Cardiac fibroblast (primary cell): ENCODE results near the gene KASH5.
A peak's percentile ranks its signal among the peaks of the same experiment; 100 is the strongest.

ENCODE experiments used
- DNase-seq, 2 donors: peaks; one replicate each; pipeline versions ENCODE4 v3.0.0 to v3.0.0-alpha.2; 2010; ENCODE audit warnings: low read depth in 2 of 2
- H3K4me3 ChIP-seq, 2 donors: replicated peaks in 1 of 2; 1 replicate in 1 of 2; 2 replicates in 1 of 2; pipeline ENCODE4 v1.5.1; 2011; ENCODE audit warnings: low read depth in 2 of 2, low read length in 2 of 2, mild to moderate bottlenecking in 2 of 2, moderate library complexity in 1 of 2
- CTCF ChIP-seq: IDR thresholded peaks from one replicate; pipeline ENCODE4 v1.5.1; 2011; ENCODE audit warnings: low read depth, mild to moderate bottlenecking, low read length, inconsistent platforms

KASH5 gene

GRCh38 chr19:49349567-49349966 lies 38.5 kb upstream of the KASH5 start:
- TF ChIP-seq CTCF: no peak
- DNase-seq: no peak
- H3K4me3 ChIP-seq: no peak overlapping the region

GRCh38 chr19:49355909-49356353 lies 32.1 kb upstream of the KASH5 start:
- no peak for TF ChIP-seq CTCF
- peak; percentile 50 to 66 for DNase-seq
- H3K4me3 ChIP-seq: no peak overlapping the region

- no peak overlapping the region for H3K4me3 ChIP-seq
- DNase-seq: peak in 1 of 2 donors; percentile 26
- TF ChIP-seq CTCF: no peak
These were observed 31.7 kb upstream of the KASH5 start for GRCh38 chr19:49356382-49356781.

- no peak for TF ChIP-seq CTCF
- DNase-seq: no peak
- no peak overlapping the region for H3K4me3 ChIP-seq
These were observed 30.9 kb upstream of the KASH5 start for GRCh38 chr19:49357186-49357585.

GRCh38 chr19:49359851-49360820 lies 27.9 kb upstream of the KASH5 start:
- no peak for TF ChIP-seq CTCF
- peak overlapping the region in 1 of 2 donors; percentile 93 for H3K4me3 ChIP-seq
- peak in 1 of 2 donors; percentile 16 for DNase-seq

- no peak for TF ChIP-seq CTCF
- peak; percentile 70 to 93 for DNase-seq
- H3K4me3 ChIP-seq: peak overlapping the region; percentile 80 to 93
These were observed 26.5 kb upstream of the KASH5 start for GRCh38 chr19:49361438-49362047.
